ENCODE data around the gene WIZ.

GRCh38 chr19:15475611-15476010 is 25.9 kb upstream of the WIZ start:
- no peak for TF ChIP-seq ATF2 (IDR thresholded peaks at IDR 0.05; ENCODE audit: low read length)
- no peak for TF ChIP-seq HDAC2 (IDR thresholded peaks at IDR 0.05; ENCODE audit: borderline replicate concordance in 1 of 2, low read depth in 2 of 2, low read length in 2 of 2)
- no peak for TF ChIP-seq RAD21 (IDR thresholded peaks at IDR 0.05 in 1 of 2, conservative IDR thresholded peaks at IDR 0.05 in 1 of 2; ENCODE audit: low read depth in 2 of 2, low read length in 2 of 2)

Measured in H1 (cell line).